Testis (tissue), 3 donors: Measurements from ENCODE around the gene SPIRE1. TPM values are rescaled to one million over a fixed set of nuclear protein-coding genes. Genes with fewer than 3 reads are reported as not detected.

Experiments used
- DNase-seq: peaks from one replicate; pipeline ENCODE4 v3.0.0-alpha.2; 2019
- H3K27ac ChIP-seq, 2 donors: fragments of 200-600 bp; sonication (generic); one replicate each; pipeline ENCODE4 v1.5.1; 2019
- H3K27me3 ChIP-seq: fragments of 200-600 bp; sonication (generic); one replicate; pipeline ENCODE4 v1.5.1; 2019
- H3K36me3 ChIP-seq: fragments of 200-600 bp; sonication (generic); one replicate; pipeline ENCODE4 v1.5.1; 2017; ENCODE audit warnings: low read depth; ENCODE audit errors: missing control alignments
- H3K4me1 ChIP-seq: fragments of 200-600 bp; sonication (generic); one replicate; pipeline ENCODE4 v1.5.1; 2019
- H3K4me3 ChIP-seq, 2 donors: fragments of 200-600 bp; sonication (generic); one replicate each; pipeline ENCODE4 v1.5.1; 2017 to 2019
- H3K9me3 ChIP-seq: fragments of 200-600 bp; sonication (generic); one replicate; pipeline ENCODE4 v1.5.1; 2017
- POLR2A ChIP-seq: fragments of 450-650 bp; IDR thresholded peaks from one replicate; pipeline ENCODE4 v1.6.1; 2017; ENCODE audit warnings: antibody characterized with exemption, mild to moderate bottlenecking, moderate library complexity
- WGBS, 2 donors: methylation state at CpG; one replicate each; pipeline ENCODE4 v1.1.5; 2018; 5-methylcytosine and 5-hydroxymethylcytosine counted together
- intact Hi-C: fragments of 100-400 bp; cut with DNase I; formaldehyde crosslinking; loops from one replicate; pipeline ENCODE4 v1.15.1; 2023; ENCODE audit warnings: low total_unique reads
- polyA plus RNA-seq: library from polyadenylated mRNA; stranded (reverse); fragments of 350-450 nt; fragmentation: Illumina TruSeq; extraction: RNeasy Lipid Tissue Mini Kit (QIAGEN cat#74804); gene quantifications from one replicate; pipeline ENCODE4 v1.2.3, GENCODE V29; 2014; ENCODE audit warnings: low read depth, low replicate concordance; ENCODE audit not compliant: insufficient read depth
- total RNA-seq, 2 donors: library from RNA; depleted of rRNA; stranded (reverse); fragments of >200 nt; gene quantifications; one replicate each; pipeline ENCODE4 v1.2.3, GENCODE V29; 2016
- TF ChIP-seq, protein P1 (sequence below), 3 experiments: fragments of 450-650 bp in 2 of 3; fragments of 200-600 bp in 1 of 3; sonication (generic) in 1 of 3; IDR thresholded peaks; one replicate each; pipeline ENCODE4 v1.5.1; 2016 to 2019; ENCODE audit warnings: antibody characterized with exemption in 3 of 3, mild to moderate bottlenecking in 2 of 3, moderate library complexity in 1 of 3

The SPIRE1 gene
- total and polyA plus RNA-seq, 3 donors from 2014 or later = 46.8 to 83.5 (median 67.6) TPM

DNA sequence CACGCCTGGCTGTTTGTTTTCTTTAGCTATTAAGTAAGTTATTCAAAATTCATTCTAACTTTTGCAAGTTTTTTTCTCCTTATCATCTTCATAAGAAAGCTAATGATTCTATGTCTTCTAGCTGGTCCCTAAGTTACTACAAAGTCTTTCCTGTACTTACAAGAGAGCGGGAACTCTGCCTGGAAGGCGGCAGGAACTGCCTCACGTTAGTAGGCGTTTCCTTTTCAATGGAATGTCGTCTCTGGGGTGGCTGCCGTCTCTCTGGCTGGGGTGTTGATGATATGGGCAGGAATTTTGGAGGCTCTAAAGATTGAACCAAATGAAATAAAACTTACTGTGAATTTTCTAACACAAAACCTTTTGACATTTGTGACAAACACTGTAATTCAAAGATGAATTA lies 194.7 kb downstream of the SPIRE1 start:
- Histone ChIP-seq H3K4me1 (peaks cover 5% of the 10 kb centered on the region), H3K4me3 (no peak overlapping the region), H3K36me3 (no peaks in the 10 kb centered on the region), H3K27me3 (no peaks in the 10 kb centered on the region), H3K27ac (no peak overlapping the region), H3K9me3 (no peaks in the 10 kb centered on the region)
- TF ChIP-seq POLR2A = no peak
- TF ChIP-seq, protein P1, sequence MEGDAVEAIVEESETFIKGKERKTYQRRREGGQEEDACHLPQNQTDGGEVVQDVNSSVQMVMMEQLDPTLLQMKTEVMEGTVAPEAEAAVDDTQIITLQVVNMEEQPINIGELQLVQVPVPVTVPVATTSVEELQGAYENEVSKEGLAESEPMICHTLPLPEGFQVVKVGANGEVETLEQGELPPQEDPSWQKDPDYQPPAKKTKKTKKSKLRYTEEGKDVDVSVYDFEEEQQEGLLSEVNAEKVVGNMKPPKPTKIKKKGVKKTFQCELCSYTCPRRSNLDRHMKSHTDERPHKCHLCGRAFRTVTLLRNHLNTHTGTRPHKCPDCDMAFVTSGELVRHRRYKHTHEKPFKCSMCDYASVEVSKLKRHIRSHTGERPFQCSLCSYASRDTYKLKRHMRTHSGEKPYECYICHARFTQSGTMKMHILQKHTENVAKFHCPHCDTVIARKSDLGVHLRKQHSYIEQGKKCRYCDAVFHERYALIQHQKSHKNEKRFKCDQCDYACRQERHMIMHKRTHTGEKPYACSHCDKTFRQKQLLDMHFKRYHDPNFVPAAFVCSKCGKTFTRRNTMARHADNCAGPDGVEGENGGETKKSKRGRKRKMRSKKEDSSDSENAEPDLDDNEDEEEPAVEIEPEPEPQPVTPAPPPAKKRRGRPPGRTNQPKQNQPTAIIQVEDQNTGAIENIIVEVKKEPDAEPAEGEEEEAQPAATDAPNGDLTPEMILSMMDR (IDR thresholded peaks at IDR 0.05) = no peak
- intact Hi-C loops = no loop called here
- no peak for DNase-seq
- 85 to 90% methylated on average over 7 of the region's 7 CpGs for WGBS, 2 donors

DNA sequence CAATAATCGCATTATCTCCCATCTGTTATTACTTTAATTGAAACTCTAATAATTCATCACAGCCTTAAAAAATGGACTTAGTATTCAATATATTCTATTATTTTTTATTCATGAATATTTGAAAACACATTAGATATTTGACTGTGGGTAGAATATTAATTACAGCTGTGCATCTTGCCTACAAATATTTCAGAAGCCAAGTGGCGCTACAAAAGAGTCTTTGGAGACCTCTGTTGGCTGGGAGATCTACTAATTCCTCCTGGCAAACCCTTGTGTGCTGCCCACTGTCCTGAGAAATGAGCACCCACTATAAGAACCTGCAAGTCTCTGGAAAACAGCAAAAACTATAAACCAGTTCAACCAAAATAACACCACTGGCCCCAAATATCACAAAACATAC lies 195.7 kb downstream of the SPIRE1 start:
- no peak for DNase-seq
- H3K27ac ChIP-seq = no peak overlapping the region
- H3K27me3 ChIP-seq = no peaks in the 10 kb centered on the region
- intact Hi-C loops = no loop called here
- H3K4me3 ChIP-seq = no peak overlapping the region
- TF ChIP-seq POLR2A = no peak
- H3K4me1 ChIP-seq = peaks cover 5% of the 10 kb centered on the region
- WGBS, 2 donors = 92 to 96% methylated on average over 2 of the region's 2 CpGs
- no peaks in the 10 kb centered on the region for H3K36me3 ChIP-seq
- no peaks in the 10 kb centered on the region for H3K9me3 ChIP-seq

DNA sequence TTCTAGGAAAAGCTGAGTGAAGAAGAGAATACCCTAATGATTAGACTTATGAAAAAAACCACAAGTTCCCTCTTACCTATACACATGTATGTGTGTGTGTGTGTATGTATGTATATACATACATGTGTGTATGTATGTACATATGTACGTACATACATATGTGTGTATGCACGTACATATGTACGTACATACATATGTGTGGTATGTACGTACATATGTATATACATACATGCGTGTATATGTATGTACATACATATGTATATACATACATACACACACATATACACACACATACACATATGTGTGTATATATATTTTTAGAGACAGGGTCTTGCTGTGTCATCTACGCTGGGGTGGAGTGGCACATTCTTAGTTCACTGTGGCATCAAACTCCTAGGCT lies 196.6 kb downstream of the SPIRE1 start:
- Histone ChIP-seq H3K36me3 (no peaks in the 10 kb centered on the region), H3K27me3 (no peaks in the 10 kb centered on the region), H3K27ac (peak overlapping the region; percentile 7 to 56), H3K9me3 (no peaks in the 10 kb centered on the region), H3K4me1 (peaks cover 5% of the 10 kb centered on the region), H3K4me3 (no peak overlapping the region)
- no peak for DNase-seq
- 63 to 70% methylated on average over 6 of the region's 6 CpGs for WGBS, 2 donors
- intact Hi-C loops = no loop called here
- TF ChIP-seq, protein P1 (IDR thresholded peaks at IDR 0.05) = no peak
- no peak for TF ChIP-seq POLR2A

DNA sequence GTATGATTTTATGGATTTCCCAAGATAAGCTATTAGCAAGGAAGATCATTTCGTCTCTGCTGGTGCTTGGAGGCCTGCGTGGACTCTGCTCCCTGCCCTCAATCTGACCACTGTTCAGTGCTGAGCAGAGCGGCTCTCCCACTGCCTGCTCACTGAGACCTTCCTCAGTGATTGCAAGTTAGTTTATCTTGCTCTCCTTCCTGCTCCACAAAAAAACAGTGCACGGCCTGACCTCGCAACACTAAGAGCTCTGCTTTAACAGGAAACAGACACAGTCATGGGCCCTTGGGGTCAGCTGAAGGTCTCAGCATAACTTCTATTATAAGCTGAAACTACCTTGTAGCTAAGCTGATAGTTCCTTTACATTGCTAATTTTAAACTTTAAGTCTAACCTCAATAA lies 197.0 kb downstream of the SPIRE1 start:
- 31 to 62% methylated on average over 5 of the region's 5 CpGs for WGBS, 2 donors

DNA sequence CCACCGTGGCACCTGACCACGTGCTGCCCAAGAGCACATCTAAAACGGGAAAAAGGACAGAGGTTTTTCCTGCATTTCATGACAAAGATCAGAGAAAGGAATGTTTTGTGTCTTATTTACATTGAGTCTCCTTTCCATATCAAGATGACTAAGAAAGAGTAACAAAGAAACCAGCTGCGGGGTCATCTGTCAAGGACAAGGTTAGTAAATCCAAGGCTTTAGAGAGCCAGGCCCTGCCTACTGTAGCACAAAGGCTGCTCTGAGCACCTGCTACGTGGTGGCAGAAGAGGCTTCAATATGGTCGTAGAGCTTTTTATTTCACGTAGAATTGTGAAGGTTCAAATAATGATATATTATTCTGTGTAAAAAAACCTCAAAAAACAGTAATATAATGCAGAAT lies 199.1 kb downstream of the SPIRE1 start:
- DNase-seq = no peak
- Histone ChIP-seq H3K36me3 (no peaks in the 10 kb centered on the region), H3K4me1 (peaks cover 5% of the 10 kb centered on the region), H3K27ac (peak overlapping the region in 1 of 2 donors; percentile 21), H3K27me3 (no peaks in the 10 kb centered on the region), H3K4me3 (no peak overlapping the region), H3K9me3 (no peaks in the 10 kb centered on the region)
- TF ChIP-seq, protein P1 (IDR thresholded peaks at IDR 0.05) = no peak
- TF ChIP-seq POLR2A = no peak
- WGBS, 2 donors = 38 to 71% methylated on average over 7 of the region's 7 CpGs
- intact Hi-C loops = no loop called here

More for the DNA sequence above, 197.0 kb downstream of the SPIRE1 start:
- no peak overlapping the region for H3K4me3 ChIP-seq
- no peaks in the 10 kb centered on the region for H3K27me3 ChIP-seq
- no peaks in the 10 kb centered on the region for H3K36me3 ChIP-seq
- DNase-seq = peak; percentile 36
- peaks cover 5% of the 10 kb centered on the region for H3K4me1 ChIP-seq
- H3K9me3 ChIP-seq = no peaks in the 10 kb centered on the region
- intact Hi-C loops = no loop called here
- no peak for TF ChIP-seq POLR2A
- TF ChIP-seq, protein P1 (IDR thresholded peaks at IDR 0.05) = no peak
- peak overlapping the region; percentile 7 to 56 for H3K27ac ChIP-seq
